Middle frontal gyrus (tissue), 1 donor: ENCODE results near the gene ISL2.

Experiments used
- DNase-seq: peaks from one replicate; pipeline ENCODE4 v3.0.0-alpha.2; 2015; ENCODE audit warnings: low spot score; ENCODE audit errors: extremely low spot score

ISL2 gene

GRCh38 chr15:76376029-76376428 is 39.5 kb downstream of the ISL2 start:
- no peak for DNase-seq

GRCh38 chr15:76376816-76377215 is 40.2 kb downstream of the ISL2 start:
- no peak for DNase-seq

- DNase-seq: no peak
Observed at GRCh38 chr15:76377217-76377616, 40.6 kb downstream of the ISL2 start.

- no peak for DNase-seq
Observed at GRCh38 chr15:76377751-76378150, 41.2 kb downstream of the ISL2 start.

- no peak for DNase-seq
Observed at GRCh38 chr15:76378691-76379090, 42.1 kb downstream of the ISL2 start.

- no peak for DNase-seq
Observed at GRCh38 chr15:76380249-76380648, 43.7 kb downstream of the ISL2 start.

GRCh38 chr15:76381366-76381765 is 44.8 kb downstream of the ISL2 start:
- no peak for DNase-seq

- no peak for DNase-seq
Observed at GRCh38 chr15:76382987-76383728, 46.6 kb downstream of the ISL2 start.

GRCh38 chr15:76384409-76384808 is 47.8 kb downstream of the ISL2 start:
- DNase-seq: no peak

GRCh38 chr15:76386178-76386577 is 49.6 kb downstream of the ISL2 start:
- DNase-seq: no peak

- no peak for DNase-seq
Observed at GRCh38 chr15:76386926-76387325, 50.4 kb downstream of the ISL2 start.

GRCh38 chr15:76390571-76390970 is 54.0 kb downstream of the ISL2 start:
- DNase-seq: no peak

GRCh38 chr15:76391309-76391708 is 54.7 kb downstream of the ISL2 start:
- no peak for DNase-seq

GRCh38 chr15:76391847-76392246 is 55.3 kb downstream of the ISL2 start:
- DNase-seq: no peak
